Kidney tubule cell (primary cell): ENCODE data around the gene MIB2.
"Not testable (repeated sequence)": the region's sequence is repeated elsewhere in the genome, so short reads cannot be mapped to it uniquely, and the experiment has no call there.

ENCODE experiments used
- DNase-seq: peaks from one replicate; pipeline ENCODE4 v3.0.0-alpha.2; 2018; ENCODE audit warnings: low spot score

The MIB2 gene

GRCh38 chr1:1627261-1627828, 12.0 kb downstream of the MIB2 start:
- DNase-seq = no peak

- no peak for DNase-seq
Measured at GRCh38 chr1:1627829-1628753, 12.8 kb downstream of the MIB2 start.

- no peak for DNase-seq
Measured at GRCh38 chr1:1628754-1629429, 13.6 kb downstream of the MIB2 start.

- no peak for DNase-seq
Measured at GRCh38 chr1:1629430-1630190, 14.3 kb downstream of the MIB2 start.

GRCh38 chr1:1630191-1630964, 15.1 kb downstream of the MIB2 start:
- DNase-seq = no peak

GRCh38 chr1:1630965-1631781, 15.9 kb downstream of the MIB2 start:
- DNase-seq = no peak

- no peak for DNase-seq
Measured at GRCh38 chr1:1631782-1632420, 16.6 kb downstream of the MIB2 start, which contains the start of gene MMP23B. Gene MMP23B, plus strand, starts transcription at chr1:1632173. Its CDS starts 46 bp downstream, at chr1:1632219.

GRCh38 chr1:1633409-1633808, 18.1 kb downstream of the MIB2 start:
- not testable (repeated sequence) for DNase-seq

- DNase-seq = not testable (repeated sequence)
Measured at GRCh38 chr1:1634613-1635012, 19.3 kb downstream of the MIB2 start.

GRCh38 chr1:1636621-1637478, 21.6 kb downstream of the MIB2 start:
- not testable (repeated sequence) for DNase-seq

- DNase-seq = not testable (repeated sequence)
Measured at GRCh38 chr1:1637479-1637875, 22.2 kb downstream of the MIB2 start.

GRCh38 chr1:1638528-1638927, 23.2 kb downstream of the MIB2 start:
- DNase-seq = not testable (repeated sequence)

GRCh38 chr1:1639368-1639767, 24.1 kb downstream of the MIB2 start:
- DNase-seq = not testable (repeated sequence)

- not testable (repeated sequence) for DNase-seq
Measured at GRCh38 chr1:1640081-1640480, 24.8 kb downstream of the MIB2 start.

- not testable (repeated sequence) for DNase-seq
Measured at GRCh38 chr1:1640711-1641461, 25.6 kb downstream of the MIB2 start.

- not testable (repeated sequence) for DNase-seq
Measured at GRCh38 chr1:1646326-1646725, 31.0 kb downstream of the MIB2 start.

GRCh38 chr1:1647567-1648241, 32.4 kb downstream of the MIB2 start:
- DNase-seq = not testable (repeated sequence)
